Thyroid gland (tissue), 4 donors: ENCODE data around the gene CCDC71L.

Experiments used
- CTCF ChIP-seq, 6 experiments: fragments of 200-600 bp in 3 of 6; fragments of 450-650 bp in 3 of 6; sonication (generic) in 3 of 6; IDR thresholded peaks; one replicate each; pipeline ENCODE4 v1.5.1; 2016 to 2019; ENCODE audit warnings: antibody characterized with exemption in 6 of 6, mild to moderate bottlenecking in 2 of 6, inconsistent platforms in 1 of 6, moderate library complexity in 1 of 6
- POLR2A ChIP-seq, 2 donors: fragments of 450-650 bp; IDR thresholded peaks; one replicate each; pipeline ENCODE4 v1.6.1; 2017; ENCODE audit warnings: antibody characterized with exemption in 2 of 2, mild to moderate bottlenecking in 2 of 2, moderate library complexity in 1 of 2

DNA sequence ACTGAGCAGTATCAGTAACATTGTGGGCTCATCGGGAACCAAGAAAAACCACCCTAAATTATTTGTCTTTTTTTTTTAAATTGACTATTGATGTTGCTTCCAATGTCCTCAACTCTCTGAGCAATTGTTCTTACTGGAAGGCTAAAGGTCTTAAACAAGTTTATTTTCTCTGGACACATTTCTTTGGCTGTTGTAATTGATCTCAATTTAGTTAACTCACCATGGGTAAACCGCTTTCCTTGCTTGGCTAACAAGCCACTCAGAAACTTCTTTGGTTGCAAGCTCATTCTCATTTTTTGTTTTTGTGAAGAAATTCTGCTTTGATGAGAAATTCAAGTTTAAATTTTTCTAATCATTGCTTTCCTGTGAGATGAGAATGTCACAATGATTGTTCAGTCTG lies 25.5 kb downstream of the CCDC71L start:
- TF ChIP-seq CTCF (IDR thresholded peaks at IDR 0.05) (no peak), POLR2A (IDR thresholded peaks at IDR 0.05) (no peak)
